ENCODE results near the gene DTX3L.

Gene DTX3L

GRCh38 chr3:122602011-122602710 lies 38.0 kb downstream of the DTX3L start:
- FAIRE-seq = no peak

GRCh38 chr3:122603056-122603455 lies 38.9 kb downstream of the DTX3L start:
- DNase-seq (ENCODE audit: insufficient read length, low spot score) = no peak
- FAIRE-seq = no peak

More at GRCh38 chr3:122602011-122602710, 38.0 kb downstream of the DTX3L start:
- no peak for DNase-seq (ENCODE audit: insufficient read length, low spot score)

- FAIRE-seq (no peak), DNase-seq (ENCODE audit: insufficient read length, low spot score) (no peak)
Measured at GRCh38 chr3:122606330-122606729, 42.2 kb downstream of the DTX3L start.

GRCh38 chr3:122608916-122609315 lies 44.8 kb downstream of the DTX3L start:
- FAIRE-seq = no peak
- DNase-seq (ENCODE audit: insufficient read length, low spot score) = no peak

GRCh38 chr3:122609798-122610559 lies 45.8 kb downstream of the DTX3L start:
- FAIRE-seq (no peak), DNase-seq (ENCODE audit: insufficient read length, low spot score) (peak; percentile 59)

- FAIRE-seq (no peak), DNase-seq (ENCODE audit: insufficient read length, low spot score) (no peak)
Measured at GRCh38 chr3:122612696-122613095, 48.6 kb downstream of the DTX3L start.

GRCh38 chr3:122615303-122615702 lies 51.2 kb downstream of the DTX3L start:
- no peak for DNase-seq (ENCODE audit: insufficient read length, low spot score)
- FAIRE-seq = no peak

- FAIRE-seq (no peak), DNase-seq (ENCODE audit: insufficient read length, low spot score) (no peak)
Measured at GRCh38 chr3:122618614-122619013, 54.5 kb downstream of the DTX3L start.

GRCh38 chr3:122619040-122619439 lies 54.9 kb downstream of the DTX3L start:
- FAIRE-seq (no peak), DNase-seq (ENCODE audit: insufficient read length, low spot score) (no peak)

GRCh38 chr3:122620399-122620798 lies 56.3 kb downstream of the DTX3L start:
- no peak for DNase-seq (ENCODE audit: insufficient read length, low spot score)
- FAIRE-seq = no peak

- FAIRE-seq = no peak
- no peak for DNase-seq (ENCODE audit: insufficient read length, low spot score)
Measured at GRCh38 chr3:122621112-122621511, 57.0 kb downstream of the DTX3L start.

GRCh38 chr3:122623031-122623829 lies 59.1 kb downstream of the DTX3L start:
- FAIRE-seq (no peak), DNase-seq (ENCODE audit: insufficient read length, low spot score) (no peak)
